Activated T-helper 2 cell treated with anti-CD3 and anti-CD28 coated beads, Interferon-gamma antibody, Interleukin-2, Interleukin-4, amounts not matched to agents 10 μg/mL and 5 μg/mL and 100 μg/mL, durations not matched to agents 14 hours and 24 hours and 36 hours (primary cell): ENCODE data around the gene CHD6. TPM values are rescaled to one million over a fixed set of nuclear protein-coding genes. Genes with fewer than 3 reads are reported as not detected.

Experiments
- DNase-seq: peaks from one replicate; pipeline ENCODE4 v3.0.0; 2021; ENCODE audit warnings: low spot score
- H3K27ac Mint-ChIP-seq: one replicate; pipeline ENCODE4 v1.8.0; 2021; ENCODE audit warnings: mixed read lengths
- H3K27me3 Mint-ChIP-seq: one replicate; pipeline ENCODE4 v1.8.0; 2021; ENCODE audit warnings: low read depth, mixed read lengths
- H3K36me3 Mint-ChIP-seq: one replicate; pipeline ENCODE4 v1.8.0; 2021; ENCODE audit warnings: low read depth, mixed read lengths
- H3K4me1 Mint-ChIP-seq: one replicate; pipeline ENCODE4 v1.8.0; 2021; ENCODE audit warnings: low read depth, mixed read lengths
- H3K4me3 Mint-ChIP-seq: one replicate; pipeline ENCODE4 v1.8.0; 2021; ENCODE audit warnings: low read depth, mild to moderate bottlenecking, moderate library complexity, mixed read lengths
- H3K9me3 Mint-ChIP-seq: one replicate; pipeline ENCODE4 v1.8.0; 2021; ENCODE audit warnings: mixed read lengths
- intact Hi-C: fragments of 100-400 bp; cut with micrococcal nuclease; formaldehyde crosslinking; loops from one replicate; pipeline ENCODE4 v1.15.1; 2023
- total RNA-seq: library from RNA; stranded (reverse); gene quantifications from 2 replicates; pipeline ENCODE4 v1.2.3, GENCODE V29; 2022

Gene CHD6
- total RNA-seq, 1 donor from 2014 or later: 32.7 TPM

- H3K36me3 Mint-ChIP-seq: no peaks in the 10 kb centered on the region
- H3K9me3 Mint-ChIP-seq: no peaks in the 10 kb centered on the region
- DNase-seq: no peak
- H3K27ac Mint-ChIP-seq: no peak overlapping the region
- H3K27me3 Mint-ChIP-seq: peaks cover 2% of the 10 kb centered on the region
- no peaks in the 10 kb centered on the region for H3K4me1 Mint-ChIP-seq
- no peak overlapping the region for H3K4me3 Mint-ChIP-seq
- intact Hi-C loops: no loop called here
These were observed 225.1 kb downstream of the CHD6 start for GRCh38 chr20:41392871-41393704.

- no peaks in the 10 kb centered on the region for H3K36me3 Mint-ChIP-seq
- H3K27ac Mint-ChIP-seq: no peak overlapping the region
- H3K4me1 Mint-ChIP-seq: no peaks in the 10 kb centered on the region
- no peaks in the 10 kb centered on the region for H3K9me3 Mint-ChIP-seq
- H3K4me3 Mint-ChIP-seq: no peak overlapping the region
- no peak for DNase-seq
- intact Hi-C loops: no loop called here
- peaks cover 2% of the 10 kb centered on the region for H3K27me3 Mint-ChIP-seq
These were observed 225.9 kb downstream of the CHD6 start for GRCh38 chr20:41392295-41392694.

GRCh38 chr20:41391587-41392001 is 226.6 kb downstream of the CHD6 start:
- no peak overlapping the region for H3K4me3 Mint-ChIP-seq
- H3K4me1 Mint-ChIP-seq: no peaks in the 10 kb centered on the region
- intact Hi-C loops: no loop called here
- H3K27me3 Mint-ChIP-seq: peaks cover 2% of the 10 kb centered on the region
- no peaks in the 10 kb centered on the region for H3K9me3 Mint-ChIP-seq
- no peak for DNase-seq
- H3K36me3 Mint-ChIP-seq: no peaks in the 10 kb centered on the region
- H3K27ac Mint-ChIP-seq: no peak overlapping the region

- Mint-ChIP-seq H3K27ac (no peak overlapping the region), H3K36me3 (no peaks in the 10 kb centered on the region), H3K4me1 (no peaks in the 10 kb centered on the region), H3K9me3 (no peaks in the 10 kb centered on the region), H3K27me3 (peaks cover 2% of the 10 kb centered on the region), H3K4me3 (no peak overlapping the region)
- intact Hi-C loops: no loop called here
- DNase-seq: no peak
These were observed 227.3 kb downstream of the CHD6 start for GRCh38 chr20:41390889-41391288.

GRCh38 chr20:41387444-41387851 is 230.7 kb downstream of the CHD6 start:
- DNase-seq: no peak
- Mint-ChIP-seq H3K36me3 (no peaks in the 10 kb centered on the region), H3K4me1 (no peaks in the 10 kb centered on the region), H3K27ac (no peak overlapping the region), H3K27me3 (peaks cover 3% of the 10 kb centered on the region), H3K4me3 (no peak overlapping the region), H3K9me3 (no peaks in the 10 kb centered on the region)
- intact Hi-C loops: no loop called here

GRCh38 chr20:41386502-41387427 is 231.4 kb downstream of the CHD6 start:
- peaks cover 2% of the 10 kb centered on the region for H3K4me1 Mint-ChIP-seq
- DNase-seq: no peak
- peaks cover 3% of the 10 kb centered on the region for H3K27me3 Mint-ChIP-seq
- intact Hi-C loops: no loop called here
- H3K27ac Mint-ChIP-seq: no peak overlapping the region
- H3K36me3 Mint-ChIP-seq: no peaks in the 10 kb centered on the region
- no peaks in the 10 kb centered on the region for H3K9me3 Mint-ChIP-seq
- H3K4me3 Mint-ChIP-seq: no peak overlapping the region

- H3K27ac Mint-ChIP-seq: no peak overlapping the region
- H3K4me1 Mint-ChIP-seq: peaks cover 2% of the 10 kb centered on the region
- no peak for DNase-seq
- no peaks in the 10 kb centered on the region for H3K9me3 Mint-ChIP-seq
- H3K4me3 Mint-ChIP-seq: no peak overlapping the region
- H3K36me3 Mint-ChIP-seq: no peaks in the 10 kb centered on the region
- H3K27me3 Mint-ChIP-seq: peaks cover 13% of the 10 kb centered on the region
- intact Hi-C loops: no loop called here
These were observed 235.3 kb downstream of the CHD6 start for GRCh38 chr20:41382791-41383305.

- Mint-ChIP-seq H3K4me3 (no peak overlapping the region), H3K27ac (no peak overlapping the region), H3K36me3 (no peaks in the 10 kb centered on the region), H3K27me3 (peaks cover 22% of the 10 kb centered on the region), H3K4me1 (peaks cover 2% of the 10 kb centered on the region), H3K9me3 (no peaks in the 10 kb centered on the region)
- no peak for DNase-seq
- intact Hi-C loops: no loop called here
These were observed 237.5 kb downstream of the CHD6 start for GRCh38 chr20:41380551-41381193.

GRCh38 chr20:41379551-41379950 is 238.6 kb downstream of the CHD6 start:
- H3K4me1 Mint-ChIP-seq: peaks cover 2% of the 10 kb centered on the region
- intact Hi-C loops: no loop called here
- H3K4me3 Mint-ChIP-seq: no peak overlapping the region
- H3K9me3 Mint-ChIP-seq: no peaks in the 10 kb centered on the region
- H3K27ac Mint-ChIP-seq: no peak overlapping the region
- no peak for DNase-seq
- H3K36me3 Mint-ChIP-seq: no peaks in the 10 kb centered on the region
- H3K27me3 Mint-ChIP-seq: peaks cover 22% of the 10 kb centered on the region

GRCh38 chr20:41377275-41377674 is 240.9 kb downstream of the CHD6 start:
- Mint-ChIP-seq H3K4me3 (no peak overlapping the region), H3K27me3 (peaks cover 26% of the 10 kb centered on the region), H3K9me3 (no peaks in the 10 kb centered on the region), H3K4me1 (peaks cover under 1% of the 10 kb centered on the region), H3K36me3 (no peaks in the 10 kb centered on the region), H3K27ac (no peak overlapping the region)
- DNase-seq: no peak
- intact Hi-C loops: no loop called here

GRCh38 chr20:41376349-41376748 is 241.8 kb downstream of the CHD6 start:
- intact Hi-C loops: no loop called here
- no peak for DNase-seq
- Mint-ChIP-seq H3K4me1 (no peaks in the 10 kb centered on the region), H3K4me3 (no peak overlapping the region), H3K27ac (no peak overlapping the region), H3K27me3 (peaks cover 26% of the 10 kb centered on the region), H3K9me3 (peaks cover 2% of the 10 kb centered on the region), H3K36me3 (no peaks in the 10 kb centered on the region)

- Mint-ChIP-seq H3K9me3 (peaks cover 4% of the 10 kb centered on the region), H3K36me3 (no peaks in the 10 kb centered on the region), H3K27me3 (peaks cover 26% of the 10 kb centered on the region), H3K27ac (no peak overlapping the region), H3K4me1 (no peaks in the 10 kb centered on the region), H3K4me3 (no peak overlapping the region)
- no peak for DNase-seq
- intact Hi-C loops: no loop called here
These were observed 242.3 kb downstream of the CHD6 start for GRCh38 chr20:41375846-41376245.
